IgD-negative memory B cell (primary cell): ENCODE results near the gene ADGRF3. TPM values are rescaled to one million over a fixed set of nuclear protein-coding genes. Genes with fewer than 3 reads are reported as not detected.
A peak's percentile ranks its signal among the peaks of the same experiment; 100 is the strongest.
"Not testable (repeated sequence)": the region's sequence is repeated elsewhere in the genome, so short reads cannot be mapped to it uniquely, and the experiment has no call there.

Source experiments
- H3K27ac Mint-ChIP-seq, 3 donors: one replicate each; pipeline ENCODE4 v1.8.0; 2020 to 2022; ENCODE audit warnings: mild to moderate bottlenecking in 3 of 3, mixed read lengths in 3 of 3, moderate library complexity in 1 of 3
- H3K27me3 Mint-ChIP-seq: one replicate; pipeline ENCODE4 v1.8.0; 2021; ENCODE audit warnings: mixed read lengths
- H3K36me3 Mint-ChIP-seq: one replicate; pipeline ENCODE4 v1.8.0; 2020; ENCODE audit warnings: mild to moderate bottlenecking, mixed read lengths
- H3K4me1 Mint-ChIP-seq, 3 donors: one replicate each; pipeline ENCODE4 v1.8.0; 2020 to 2022; ENCODE audit warnings: mixed read lengths in 3 of 3, mild to moderate bottlenecking in 1 of 3
- H3K4me3 Mint-ChIP-seq, 4 donors: one replicate each; pipeline ENCODE4 v1.8.0; 2020 to 2022; ENCODE audit warnings: mild to moderate bottlenecking in 4 of 4, mixed read lengths in 4 of 4, moderate library complexity in 3 of 4
- H3K9me3 Mint-ChIP-seq, 3 donors: one replicate each; pipeline ENCODE4 v1.8.0; 2020 to 2021; ENCODE audit warnings: mixed read lengths in 3 of 3, mild to moderate bottlenecking in 1 of 3
- polyA plus RNA-seq: library from polyadenylated mRNA; unstranded; fragments of 300-500 nt; fragmentation: Illumina TruSeq; gene quantifications from one replicate; pipeline ENCODE4 v1.2.3, GENCODE V29; 2021

The ADGRF3 gene
- polyA plus RNA-seq, 1 donor from 2014 or later = 0.38 TPM

DNA sequence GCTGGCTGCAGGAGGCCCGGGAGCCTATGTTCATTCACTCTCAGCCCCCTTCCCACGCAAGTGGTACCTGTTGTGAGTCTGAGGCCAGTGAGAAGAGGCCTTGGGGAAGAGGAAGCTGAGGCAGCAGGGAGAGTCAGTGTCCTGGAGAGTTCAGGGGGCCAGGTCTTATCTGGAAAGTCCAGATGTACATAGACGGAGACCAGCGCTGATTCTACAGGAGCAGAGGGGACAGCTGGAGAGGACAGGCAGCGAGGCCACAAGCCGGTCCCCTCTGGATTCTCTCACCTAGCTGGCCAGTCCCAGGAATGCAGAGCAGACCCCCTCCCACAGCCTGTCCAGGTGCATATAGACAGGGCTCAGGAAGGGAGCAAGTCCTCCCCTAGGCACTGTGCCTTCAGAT lies 29.7 kb downstream of the ADGRF3 start:
- Mint-ChIP-seq H3K4me3 (no peak overlapping the region), H3K27me3 (no peaks in the 10 kb centered on the region), H3K9me3 (no peaks in the 10 kb centered on the region), H3K27ac (no peak overlapping the region), H3K4me1 (no peaks in the 10 kb centered on the region), H3K36me3 (peaks cover 7% of the 10 kb centered on the region)

- H3K36me3 Mint-ChIP-seq = peaks cover 7% of the 10 kb centered on the region
- H3K4me3 Mint-ChIP-seq = no peak overlapping the region
- H3K9me3 Mint-ChIP-seq = no peaks in the 10 kb centered on the region
- H3K4me1 Mint-ChIP-seq = no peaks in the 10 kb centered on the region
- H3K27ac Mint-ChIP-seq = no peak overlapping the region
- no peaks in the 10 kb centered on the region for H3K27me3 Mint-ChIP-seq
Observed at GRCh38 chr2:26316041-26316440, 30.5 kb downstream of the ADGRF3 start.

DNA sequence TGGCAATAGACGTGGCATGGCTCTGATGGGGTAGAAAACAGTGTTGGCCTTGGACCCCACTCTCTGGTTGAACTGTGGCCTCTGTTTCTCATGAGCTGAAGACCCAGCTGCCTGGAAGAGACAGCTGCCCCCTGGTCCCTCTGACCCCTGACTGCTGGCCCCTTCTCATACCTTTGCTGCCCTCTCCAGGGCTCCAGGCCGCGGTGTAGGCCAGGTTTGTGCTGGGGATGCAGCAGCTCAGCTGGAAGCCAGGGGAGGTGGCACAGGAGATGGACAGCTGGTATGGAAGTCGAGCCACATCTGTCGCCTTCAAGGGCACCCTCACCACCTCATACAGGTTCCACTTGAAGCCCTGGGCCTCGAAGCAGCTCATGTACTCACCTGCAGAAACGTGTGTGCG lies 32.3 kb downstream of the ADGRF3 start:
- Mint-ChIP-seq H3K27me3 (no peaks in the 10 kb centered on the region), H3K4me1 (no peaks in the 10 kb centered on the region), H3K27ac (no peak overlapping the region), H3K36me3 (peaks cover 8% of the 10 kb centered on the region), H3K4me3 (no peak overlapping the region), H3K9me3 (no peaks in the 10 kb centered on the region)

DNA sequence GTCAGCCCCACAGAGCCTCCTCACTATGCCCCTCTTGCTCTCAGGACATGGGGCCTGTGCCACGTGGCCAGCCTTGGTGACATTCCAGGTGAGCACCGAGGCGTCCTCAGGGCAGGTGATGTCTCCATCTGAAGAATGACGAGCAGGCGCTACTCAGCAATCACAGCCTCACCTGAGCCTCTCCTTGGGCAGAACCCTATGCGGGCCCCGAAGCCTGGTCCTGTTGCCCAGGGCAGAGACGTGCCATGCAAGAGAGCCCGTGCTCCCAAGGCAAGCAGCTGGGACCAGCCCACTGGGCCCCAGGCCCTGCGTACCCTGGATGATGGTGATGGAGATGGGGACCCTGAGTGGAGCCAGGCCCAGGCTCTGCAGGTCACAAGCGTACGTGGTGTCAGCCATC lies 33.1 kb downstream of the ADGRF3 start:
- Mint-ChIP-seq H3K27me3 (no peaks in the 10 kb centered on the region), H3K27ac (no peak overlapping the region), H3K36me3 (peaks cover 8% of the 10 kb centered on the region), H3K4me1 (no peaks in the 10 kb centered on the region), H3K4me3 (no peak overlapping the region), H3K9me3 (no peaks in the 10 kb centered on the region)

GRCh38 chr2:26312471-26312870 lies 34.1 kb downstream of the ADGRF3 start:
- H3K27me3 Mint-ChIP-seq = no peaks in the 10 kb centered on the region
- H3K36me3 Mint-ChIP-seq = peaks cover 6% of the 10 kb centered on the region
- H3K4me1 Mint-ChIP-seq = no peaks in the 10 kb centered on the region
- no peaks in the 10 kb centered on the region for H3K9me3 Mint-ChIP-seq
- no peak overlapping the region for H3K4me3 Mint-ChIP-seq
- no peak overlapping the region for H3K27ac Mint-ChIP-seq

DNA sequence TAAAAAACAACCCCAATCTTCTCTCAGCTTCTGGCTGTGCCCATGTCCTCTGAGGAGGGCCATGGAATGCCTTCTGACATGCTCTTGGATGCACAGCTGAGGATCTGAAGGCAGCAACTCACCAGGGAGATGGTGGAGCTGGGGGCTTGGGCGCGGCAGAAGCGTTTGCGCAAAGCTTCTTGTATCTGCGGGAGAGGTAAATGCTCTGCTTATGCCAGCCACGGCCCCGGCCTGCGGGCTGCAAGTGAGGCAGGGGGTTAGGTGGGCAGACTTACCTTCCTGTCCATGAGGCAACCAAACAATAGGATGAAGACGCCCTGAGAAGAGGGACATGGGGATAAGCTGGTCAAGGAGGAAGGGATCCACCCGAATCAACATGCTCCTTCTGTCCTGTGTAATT lies 36.7 kb downstream of the ADGRF3 start:
- Mint-ChIP-seq H3K4me1 (no peaks in the 10 kb centered on the region), H3K4me3 (no peak overlapping the region), H3K27ac (no peak overlapping the region), H3K27me3 (no peaks in the 10 kb centered on the region), H3K36me3 (peaks cover 3% of the 10 kb centered on the region), H3K9me3 (no peaks in the 10 kb centered on the region)

DNA sequence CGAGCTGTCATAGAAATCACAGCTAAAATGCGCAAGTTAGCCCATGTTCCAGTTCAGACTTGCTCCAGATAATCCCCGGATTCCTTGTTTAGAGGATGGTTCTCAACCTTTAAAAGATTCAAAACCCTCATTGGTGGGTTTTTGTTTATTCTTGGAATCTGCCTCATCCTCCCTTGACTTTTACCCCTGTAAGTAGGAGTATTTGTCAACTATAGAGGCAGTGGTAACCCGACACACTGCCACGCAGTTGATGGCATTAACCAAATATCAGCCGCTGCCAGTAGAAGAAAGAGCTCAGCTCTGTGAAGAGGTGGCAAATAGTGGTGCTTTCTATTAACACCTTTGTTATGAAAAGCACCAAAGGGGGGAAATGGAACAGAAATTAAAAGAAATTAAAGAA lies 41.0 kb downstream of the ADGRF3 start:
- Mint-ChIP-seq H3K27me3 (no peaks in the 10 kb centered on the region), H3K4me3 (no peak overlapping the region), H3K36me3 (no peaks in the 10 kb centered on the region), H3K27ac (no peak overlapping the region), H3K4me1 (no peaks in the 10 kb centered on the region), H3K9me3 (no peaks in the 10 kb centered on the region)

GRCh38 chr2:26305094-26305493 lies 41.5 kb downstream of the ADGRF3 start:
- not testable (repeated sequence) for H3K36me3 Mint-ChIP-seq

DNA sequence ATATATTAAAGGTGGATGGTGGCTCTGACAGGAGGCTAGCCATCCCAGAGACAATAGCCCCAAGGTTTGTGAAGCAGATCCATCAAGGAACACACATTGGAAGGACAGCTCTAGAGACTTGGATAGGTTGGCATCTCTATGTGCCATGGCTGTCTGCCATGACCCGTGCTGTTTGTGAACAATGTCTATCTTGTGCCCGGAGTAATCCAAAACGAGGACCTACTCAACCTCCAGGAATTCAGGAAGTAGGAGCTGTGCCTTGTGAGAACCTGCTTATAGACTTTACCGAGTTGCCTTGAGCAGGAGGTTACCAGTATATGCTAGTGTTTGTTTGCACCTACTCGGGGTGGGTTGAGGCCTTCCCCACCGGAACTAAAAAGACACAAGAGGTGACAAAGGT lies 43.7 kb downstream of the ADGRF3 start:
- H3K9me3 Mint-ChIP-seq = no peaks in the 10 kb centered on the region
- no peaks in the 10 kb centered on the region for H3K4me1 Mint-ChIP-seq
- no peaks in the 10 kb centered on the region for H3K27me3 Mint-ChIP-seq
- no peak overlapping the region for H3K4me3 Mint-ChIP-seq
- H3K36me3 Mint-ChIP-seq = no peaks in the 10 kb centered on the region
- H3K27ac Mint-ChIP-seq = no peak overlapping the region

More at GRCh38 chr2:26305094-26305493, 41.5 kb downstream of the ADGRF3 start:
- not testable (repeated sequence) for H3K4me1 Mint-ChIP-seq, H3K4me3 Mint-ChIP-seq, H3K27me3 Mint-ChIP-seq, H3K9me3 Mint-ChIP-seq, H3K27ac Mint-ChIP-seq

DNA sequence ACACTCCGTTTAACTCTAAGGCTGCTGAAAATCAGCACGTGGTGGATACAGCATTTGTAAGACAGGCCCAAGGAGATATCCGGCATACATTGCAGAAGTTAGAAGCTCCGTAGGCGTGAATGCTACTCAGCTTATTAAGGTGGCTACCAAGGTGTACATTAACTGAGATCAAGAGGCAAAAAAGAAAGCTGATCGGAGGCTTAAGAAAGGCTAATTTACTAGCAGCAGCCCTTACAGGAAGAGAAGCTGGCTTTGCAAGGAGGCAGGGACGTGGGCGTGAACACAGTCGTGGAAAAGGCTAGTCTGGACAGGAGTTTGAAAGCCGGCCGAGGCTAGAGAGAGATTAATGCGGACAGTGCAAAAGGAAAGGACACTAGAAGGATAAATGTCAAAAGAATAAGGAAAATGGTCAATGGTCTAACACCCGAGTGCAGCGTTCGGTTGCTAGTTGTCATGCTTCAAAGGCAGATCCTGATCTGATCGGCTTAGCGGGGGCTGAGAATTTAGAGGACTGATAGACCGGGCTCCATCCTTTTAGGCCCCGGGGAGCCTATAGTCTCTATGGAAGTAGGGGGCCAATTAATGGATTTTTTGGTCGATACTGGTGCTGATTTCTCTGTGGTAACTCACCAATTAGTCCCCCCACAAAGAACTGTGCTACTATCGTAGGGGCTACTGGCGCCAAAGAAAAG lies 46.2 kb downstream of the ADGRF3 start:
- no peaks in the 10 kb centered on the region for H3K27me3 Mint-ChIP-seq
- H3K27ac Mint-ChIP-seq = no peak overlapping the region
- H3K36me3 Mint-ChIP-seq = no peaks in the 10 kb centered on the region
- no peak overlapping the region for H3K4me3 Mint-ChIP-seq
- no peaks in the 10 kb centered on the region for H3K9me3 Mint-ChIP-seq
- no peaks in the 10 kb centered on the region for H3K4me1 Mint-ChIP-seq

- no peaks in the 10 kb centered on the region for H3K36me3 Mint-ChIP-seq
- no peaks in the 10 kb centered on the region for H3K9me3 Mint-ChIP-seq
- H3K4me3 Mint-ChIP-seq = no peak overlapping the region
- no peak overlapping the region for H3K27ac Mint-ChIP-seq
- no peaks in the 10 kb centered on the region for H3K27me3 Mint-ChIP-seq
- H3K4me1 Mint-ChIP-seq = no peaks in the 10 kb centered on the region
Observed at GRCh38 chr2:26299471-26300101, 47.0 kb downstream of the ADGRF3 start.

DNA sequence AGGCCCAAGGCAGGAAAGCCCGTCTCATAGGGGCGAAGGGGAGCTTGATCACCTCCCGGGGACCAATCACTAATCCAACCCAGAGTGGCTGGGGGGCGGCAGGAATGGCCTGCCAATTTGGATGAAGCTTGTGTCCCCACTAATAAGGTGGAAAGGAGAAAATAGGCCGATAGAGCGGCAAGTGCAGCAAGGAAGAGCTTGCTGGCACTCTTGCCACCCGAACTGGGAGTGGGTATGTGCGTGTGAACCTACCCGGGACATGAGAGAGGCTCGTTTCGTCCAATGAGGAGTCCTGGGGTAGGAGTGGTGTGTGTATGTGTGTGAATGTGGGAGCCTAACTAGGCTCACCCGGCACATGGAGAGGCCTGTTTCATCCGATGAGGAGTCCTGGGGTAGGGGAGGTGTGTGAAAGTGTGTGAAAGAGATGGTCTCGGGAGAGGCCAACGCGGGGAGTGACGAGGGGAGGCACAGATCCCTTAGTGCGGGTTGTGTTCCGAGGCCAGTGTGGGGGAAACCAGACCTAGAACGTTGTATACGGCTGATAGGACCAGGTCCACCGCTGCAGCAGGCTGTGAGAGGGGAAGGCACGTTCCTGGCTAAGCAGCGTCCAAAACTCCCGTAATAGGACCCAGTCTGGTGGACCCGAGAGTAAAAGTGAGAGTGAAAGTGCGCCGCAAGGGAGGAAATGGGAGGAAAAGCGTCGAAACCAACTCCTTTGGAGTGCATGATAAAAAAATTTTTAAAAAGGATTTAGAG lies 47.8 kb downstream of the ADGRF3 start:
- no peaks in the 10 kb centered on the region for H3K27me3 Mint-ChIP-seq
- H3K9me3 Mint-ChIP-seq = no peaks in the 10 kb centered on the region
- H3K4me1 Mint-ChIP-seq = no peaks in the 10 kb centered on the region
- no peak overlapping the region for H3K4me3 Mint-ChIP-seq
- H3K27ac Mint-ChIP-seq = no peak overlapping the region
- H3K36me3 Mint-ChIP-seq = no peaks in the 10 kb centered on the region

- Mint-ChIP-seq H3K4me3 (no peak overlapping the region), H3K4me1 (no peaks in the 10 kb centered on the region), H3K27me3 (no peaks in the 10 kb centered on the region), H3K36me3 (no peaks in the 10 kb centered on the region), H3K27ac (no peak overlapping the region), H3K9me3 (no peaks in the 10 kb centered on the region)
Observed at GRCh38 chr2:26298286-26298637, 48.3 kb downstream of the ADGRF3 start.

GRCh38 chr2:26297061-26297460 lies 49.5 kb downstream of the ADGRF3 start:
- H3K36me3 Mint-ChIP-seq = no peaks in the 10 kb centered on the region
- peak overlapping the region in 1 of 4 donors; percentile 51 for H3K4me3 Mint-ChIP-seq
- no peaks in the 10 kb centered on the region for H3K27me3 Mint-ChIP-seq
- H3K27ac Mint-ChIP-seq = no peak overlapping the region
- no peaks in the 10 kb centered on the region for H3K9me3 Mint-ChIP-seq
- H3K4me1 Mint-ChIP-seq = no peaks in the 10 kb centered on the region

- Mint-ChIP-seq H3K27ac (no peak overlapping the region), H3K4me3 (peak overlapping the region in 1 of 4 donors; percentile 10), H3K4me1 (no peaks in the 10 kb centered on the region), H3K9me3 (no peaks in the 10 kb centered on the region), H3K27me3 (no peaks in the 10 kb centered on the region), H3K36me3 (no peaks in the 10 kb centered on the region)
Observed at GRCh38 chr2:26295511-26295910, 51.1 kb downstream of the ADGRF3 start.

DNA sequence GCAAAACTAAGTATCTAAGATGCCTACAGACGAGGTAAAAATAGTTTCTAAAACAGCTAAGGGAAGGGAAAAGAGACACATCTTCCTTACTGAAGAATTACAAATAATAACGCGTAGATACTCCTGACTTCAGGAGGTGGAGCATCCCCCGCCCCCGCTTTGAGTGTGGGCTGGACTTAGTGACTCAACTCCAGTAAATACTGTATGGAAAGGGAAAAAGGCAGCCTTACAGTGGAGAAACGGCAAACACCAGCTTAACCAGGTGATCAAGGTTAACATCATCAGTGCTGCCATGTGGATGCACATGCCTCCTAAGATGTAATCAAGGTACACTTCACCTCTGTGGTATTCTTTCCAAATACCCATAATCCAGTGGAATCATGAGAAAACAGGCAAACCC lies 53.9 kb downstream of the ADGRF3 start:
- no peaks in the 10 kb centered on the region for H3K9me3 Mint-ChIP-seq
- H3K27me3 Mint-ChIP-seq = no peaks in the 10 kb centered on the region
- no peak overlapping the region for H3K27ac Mint-ChIP-seq
- no peaks in the 10 kb centered on the region for H3K4me1 Mint-ChIP-seq
- H3K36me3 Mint-ChIP-seq = no peaks in the 10 kb centered on the region
- peak overlapping the region in 1 of 4 donors; percentile 15 for H3K4me3 Mint-ChIP-seq
